Activated CD8-positive, alpha-beta T cell treated with anti-CD3 and anti-CD28 coated beads for 36 hours (primary cell): ENCODE data around the gene GPX4. TPM values are rescaled to one million over a fixed set of nuclear protein-coding genes. Genes with fewer than 3 reads are reported as not detected.

Source experiments
- ATAC-seq: fragments of 200-7000 bp; cut with Tn5 transposase; one replicate; pipeline ENCODE4 v1.10.0; 2021; ENCODE audit warnings: mild to moderate bottlenecking, moderate library complexity
- CTCF ChIA-PET: fragments of 350-600 bp; sonication (Branson Sonifier 250); formaldehyde crosslinking; loops from one replicate; lab custom pipeline; 2021; ENCODE audit warnings: antibody characterized with exemption; lab: Charles Lee
- POLR2A ChIA-PET: fragments of 350-600 bp; sonication (Branson Sonifier 250); formaldehyde crosslinking; loops from one replicate; lab custom pipeline; 2021; ENCODE audit warnings: antibody characterized with exemption; lab: Charles Lee
- DNase-seq: peaks from one replicate; pipeline ENCODE4 v3.0.0-alpha.2; 2020
- H3K27ac Mint-ChIP-seq: one replicate; pipeline ENCODE4 v1.8.0; 2021; ENCODE audit warnings: mild to moderate bottlenecking, mixed read lengths
- H3K27me3 Mint-ChIP-seq: one replicate; pipeline ENCODE4 v1.8.0; 2021; ENCODE audit warnings: mixed read lengths
- H3K36me3 Mint-ChIP-seq: one replicate; pipeline ENCODE4 v1.8.0; 2021; ENCODE audit warnings: low read depth, mixed read lengths
- H3K4me1 Mint-ChIP-seq: one replicate; pipeline ENCODE4 v1.8.0; 2021; ENCODE audit warnings: low read depth, mixed read lengths
- H3K4me3 Mint-ChIP-seq: one replicate; pipeline ENCODE4 v1.8.0; 2021; ENCODE audit warnings: mild to moderate bottlenecking, moderate library complexity, mixed read lengths
- H3K9me3 Mint-ChIP-seq: one replicate; pipeline ENCODE4 v1.8.0; 2021; ENCODE audit warnings: mixed read lengths
- intact Hi-C: fragments of 100-400 bp; cut with micrococcal nuclease; formaldehyde crosslinking; loops from one replicate; pipeline ENCODE4 v1.10.0; 2022
- total RNA-seq, 2 experiments: library from RNA; stranded (reverse); gene quantifications; one replicate each; pipeline ENCODE4 v1.2.3, GENCODE V29; 2021
- TF ChIP-seq, protein P1 (sequence below): fragments of 200-600 bp; IDR thresholded peaks from one replicate; pipeline ENCODE4 v1.8.0; 2022; ENCODE audit warnings: antibody characterized with exemption, mild to moderate bottlenecking

Gene GPX4
- total RNA-seq, 2 experiments from 2014 or later, result 224 to 232 TPM

DNA sequence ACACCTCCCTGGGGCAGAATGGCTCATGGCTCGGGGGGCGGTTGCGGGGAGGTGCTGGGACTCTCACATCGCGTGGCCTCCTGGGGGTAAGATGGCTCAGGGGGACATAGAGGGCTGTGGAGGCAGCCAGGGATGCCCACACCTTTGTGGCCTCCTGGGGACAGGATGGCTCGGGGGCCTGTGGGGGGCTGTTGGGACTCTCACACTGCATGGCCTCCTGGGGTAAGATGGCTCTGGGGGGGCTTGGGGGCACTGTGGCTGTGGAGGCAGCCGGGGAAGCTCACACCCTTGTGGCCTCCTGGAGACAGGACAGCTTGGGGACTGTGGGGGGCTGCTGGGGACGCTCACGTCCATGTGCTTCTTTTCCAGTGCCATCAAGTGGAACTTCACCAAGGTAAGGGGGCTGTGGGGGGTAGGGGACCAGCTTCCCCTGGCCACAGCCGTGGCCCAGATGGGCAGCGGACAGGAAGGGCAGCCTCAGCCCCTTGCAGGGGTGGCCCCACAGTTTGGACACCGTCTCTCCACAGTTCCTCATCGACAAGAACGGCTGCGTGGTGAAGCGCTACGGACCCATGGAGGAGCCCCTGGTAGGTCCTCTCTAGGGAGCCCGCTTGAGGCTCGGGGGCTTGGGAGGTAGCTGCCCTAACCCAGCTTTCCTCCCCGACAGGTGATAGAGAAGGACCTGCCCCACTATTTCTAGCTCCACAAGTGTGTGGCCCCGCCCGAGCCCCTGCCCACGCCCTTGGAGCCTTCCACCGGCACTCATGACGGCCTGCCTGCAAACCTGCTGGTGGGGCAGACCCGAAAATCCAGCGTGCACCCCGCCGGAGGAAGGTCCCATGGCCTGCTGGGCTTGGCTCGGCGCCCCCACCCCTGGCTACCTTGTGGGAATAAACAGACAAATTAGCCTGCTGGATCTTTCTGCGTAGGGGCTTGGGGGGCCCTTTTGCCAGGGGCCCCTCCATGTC lies 2.4 kb downstream of the GPX4 start:
- no peak for DNase-seq
- no peak for ATAC-seq
- Mint-ChIP-seq H3K27me3 (no peaks in the 10 kb centered on the region), H3K4me3 (peak overlapping the region; percentile 57), H3K36me3 (peaks cover 11% of the 10 kb centered on the region), H3K4me1 (peaks cover 31% of the 10 kb centered on the region), H3K27ac (no peak overlapping the region), H3K9me3 (no peaks in the 10 kb centered on the region)
- intact Hi-C loops, result loop anchor here (10.0 kb wide), 1 partner anchor 139 kb away; the partner anchor contains the start of genes ATP5F1D and MIDN
- CTCF ChIA-PET, result no interaction called here
- TF ChIP-seq, protein P1, sequence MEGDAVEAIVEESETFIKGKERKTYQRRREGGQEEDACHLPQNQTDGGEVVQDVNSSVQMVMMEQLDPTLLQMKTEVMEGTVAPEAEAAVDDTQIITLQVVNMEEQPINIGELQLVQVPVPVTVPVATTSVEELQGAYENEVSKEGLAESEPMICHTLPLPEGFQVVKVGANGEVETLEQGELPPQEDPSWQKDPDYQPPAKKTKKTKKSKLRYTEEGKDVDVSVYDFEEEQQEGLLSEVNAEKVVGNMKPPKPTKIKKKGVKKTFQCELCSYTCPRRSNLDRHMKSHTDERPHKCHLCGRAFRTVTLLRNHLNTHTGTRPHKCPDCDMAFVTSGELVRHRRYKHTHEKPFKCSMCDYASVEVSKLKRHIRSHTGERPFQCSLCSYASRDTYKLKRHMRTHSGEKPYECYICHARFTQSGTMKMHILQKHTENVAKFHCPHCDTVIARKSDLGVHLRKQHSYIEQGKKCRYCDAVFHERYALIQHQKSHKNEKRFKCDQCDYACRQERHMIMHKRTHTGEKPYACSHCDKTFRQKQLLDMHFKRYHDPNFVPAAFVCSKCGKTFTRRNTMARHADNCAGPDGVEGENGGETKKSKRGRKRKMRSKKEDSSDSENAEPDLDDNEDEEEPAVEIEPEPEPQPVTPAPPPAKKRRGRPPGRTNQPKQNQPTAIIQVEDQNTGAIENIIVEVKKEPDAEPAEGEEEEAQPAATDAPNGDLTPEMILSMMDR, result no peak
- POLR2A ChIA-PET, result interaction anchor here (0.6 to 3.2 kb wide), 11 partner anchors 7 to 134 kb away, joined by 3 to 11 read pairs (median 3); partner anchors contain the start of gene ARHGAP45

DNA sequence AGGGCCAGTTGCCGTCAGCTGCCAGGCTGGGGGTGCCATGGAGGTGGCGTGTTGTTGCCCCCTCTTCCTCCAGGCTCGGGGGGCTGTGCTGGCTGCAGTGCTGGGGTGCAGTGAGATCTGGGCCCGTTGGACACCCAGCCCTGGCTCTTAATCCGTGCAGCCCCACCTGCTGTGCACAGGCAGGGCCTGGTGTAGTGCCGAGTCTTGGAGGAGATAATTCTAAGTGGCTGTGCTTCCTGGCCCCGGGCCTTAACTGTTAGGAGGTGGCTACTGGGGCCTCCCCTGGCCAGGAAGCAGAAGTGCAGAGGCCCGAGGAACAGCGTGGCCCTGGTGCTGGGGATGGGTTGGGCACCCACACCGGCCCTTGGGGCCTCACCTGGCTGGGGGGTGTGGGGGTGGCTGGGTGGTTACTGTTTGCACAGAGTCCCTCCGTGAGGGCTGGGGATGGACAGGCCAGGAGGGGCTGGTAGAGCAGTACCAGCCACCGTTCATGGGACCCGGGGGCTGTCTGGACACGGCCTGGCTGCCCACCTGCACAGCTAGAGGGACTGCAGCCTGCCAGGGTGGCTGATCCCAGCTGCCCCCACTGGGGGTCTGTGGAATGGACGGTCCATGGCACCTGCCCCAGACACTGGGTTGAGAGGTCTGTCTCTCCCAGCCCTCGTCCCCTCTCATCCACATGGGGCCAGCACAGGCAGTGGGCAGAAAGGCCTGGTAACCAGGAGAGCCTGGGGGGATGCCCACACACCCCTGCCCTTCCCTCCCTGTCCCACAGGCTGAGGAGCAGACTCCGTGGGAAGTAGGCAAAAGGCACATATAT lies 3.3 kb downstream of the GPX4 start:
- ChIA-PET CTCF (no interaction called here), POLR2A (interaction anchor here (0.6 to 1.6 kb wide), 6 partner anchors 13 to 133 kb away, joined by 3 to 4 read pairs (median 3); no protein-coding TSS in a partner anchor)
- Mint-ChIP-seq H3K27ac (no peak overlapping the region), H3K4me3 (no peak overlapping the region), H3K27me3 (no peaks in the 10 kb centered on the region), H3K4me1 (peaks cover 22% of the 10 kb centered on the region), H3K9me3 (no peaks in the 10 kb centered on the region), H3K36me3 (peaks cover 11% of the 10 kb centered on the region)
- intact Hi-C loops, result loop anchor here (10.0 kb wide), 1 partner anchor 138 kb away; the partner anchor contains the start of genes ATP5F1D and MIDN
- ATAC-seq (no peak), DNase-seq (no peak)
- TF ChIP-seq, protein P1, result no peak

DNA sequence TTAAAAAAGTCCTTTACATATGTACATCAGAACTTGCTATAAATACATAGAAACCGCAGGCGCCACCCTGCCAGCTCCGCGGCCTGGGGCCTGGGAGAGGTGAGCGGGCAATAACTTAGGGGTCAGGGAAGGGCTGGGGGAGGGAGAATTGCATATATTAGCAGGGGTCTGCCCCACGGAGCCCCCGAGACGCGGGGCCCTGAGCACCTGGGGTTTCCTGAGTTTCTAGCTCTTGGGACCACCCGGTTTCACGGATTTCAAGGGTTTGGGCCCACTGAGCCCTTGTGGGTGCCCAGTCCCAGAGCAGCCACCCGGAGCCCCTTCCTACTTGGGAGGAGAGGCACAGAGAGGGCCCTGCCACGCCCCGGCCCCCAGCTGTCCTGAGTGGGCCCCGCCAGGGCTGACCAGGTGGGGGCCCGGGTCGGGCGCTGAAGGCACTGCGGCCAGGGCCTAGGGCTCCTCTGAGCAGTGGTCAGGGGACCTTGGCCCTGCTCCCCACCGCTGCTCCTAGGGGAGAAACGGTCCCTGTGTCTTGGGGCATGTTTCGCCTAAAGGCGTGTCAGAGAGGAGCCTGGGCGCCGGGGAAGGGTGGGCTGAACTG lies 4.0 kb downstream of the GPX4 start:
- intact Hi-C loops, result loop anchor here (10.0 kb wide), 1 partner anchor 137 kb away; the partner anchor contains the start of genes ATP5F1D and MIDN

DNA sequence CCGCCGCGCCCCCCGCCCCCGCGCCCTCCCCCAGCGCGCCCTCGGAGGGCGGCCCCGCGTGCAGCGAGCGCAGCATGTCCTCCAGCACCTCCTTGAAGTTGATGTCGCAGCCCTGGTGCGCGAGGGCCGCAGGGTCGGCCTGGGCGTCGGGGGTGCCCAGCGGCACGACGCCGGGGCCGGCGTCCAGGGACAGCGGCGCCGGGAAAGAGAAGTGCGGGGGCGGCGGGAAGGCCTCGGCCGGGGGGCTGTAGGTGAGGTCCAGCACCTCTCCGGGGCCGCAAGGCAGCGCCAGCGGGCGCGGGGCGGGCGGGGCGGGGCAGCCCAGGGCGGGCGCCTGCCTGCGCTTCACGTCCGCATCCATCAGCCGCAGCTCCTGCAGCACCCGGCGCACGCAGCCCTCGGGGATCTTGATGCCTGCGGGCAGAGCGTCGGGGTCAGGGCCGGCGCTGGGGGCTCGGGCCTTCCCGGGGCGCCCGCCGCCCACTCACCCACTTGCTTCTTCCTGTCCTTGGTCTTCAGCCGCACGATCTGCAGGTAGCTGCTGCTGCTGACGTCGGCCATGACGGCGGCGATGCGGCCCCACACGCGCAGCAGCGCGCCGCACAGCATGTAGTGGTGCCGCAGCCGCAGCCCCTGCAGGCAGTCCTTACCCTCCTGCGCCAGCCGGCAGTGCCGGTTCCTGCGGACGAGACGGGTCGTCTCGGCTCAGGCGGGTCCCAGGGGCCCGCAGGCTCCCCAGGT lies 4.7 kb downstream of the GPX4 start:
- DNase-seq, result no peak
- TF ChIP-seq, protein P1, result no peak
- Mint-ChIP-seq H3K4me3 (no peak overlapping the region), H3K4me1 (peaks cover 12% of the 10 kb centered on the region), H3K27me3 (no peaks in the 10 kb centered on the region), H3K27ac (no peak overlapping the region), H3K9me3 (no peaks in the 10 kb centered on the region), H3K36me3 (peaks cover 11% of the 10 kb centered on the region)
- intact Hi-C loops, result loop anchor here (10.0 kb wide), 1 partner anchor 136 kb away; the partner anchor contains the start of genes ATP5F1D and MIDN
- CTCF ChIA-PET, result no interaction called here
- ATAC-seq, result no peak
- POLR2A ChIA-PET, result interaction anchor here (1.0 to 1.6 kb wide), 2 partner anchors 13 to 14 kb away, joined by 4 read pairs; no protein-coding TSS in a partner anchor

More for the DNA sequence above, 4.0 kb downstream of the GPX4 start:
- ATAC-seq (no peak), DNase-seq (no peak)
- no peaks in the 10 kb centered on the region for H3K9me3 Mint-ChIP-seq
- H3K4me3 Mint-ChIP-seq, result no peak overlapping the region
- ChIA-PET CTCF (no interaction called here), POLR2A (interaction anchor here (1.5 to 1.6 kb wide), 2 partner anchors 13 to 133 kb away, joined by 3 to 4 read pairs; no protein-coding TSS in a partner anchor)
- no peaks in the 10 kb centered on the region for H3K27me3 Mint-ChIP-seq
- peaks cover 11% of the 10 kb centered on the region for H3K36me3 Mint-ChIP-seq
- TF ChIP-seq, protein P1, result no peak
- peaks cover 15% of the 10 kb centered on the region for H3K4me1 Mint-ChIP-seq
- H3K27ac Mint-ChIP-seq, result no peak overlapping the region
